ENCODE measurements around the gene KRTAP22-2. TPM values are rescaled to one million over a fixed set of nuclear protein-coding genes. Genes with fewer than 3 reads are reported as not detected.

The KRTAP22-2 gene
- not detected in 2 replicates for total RNA-seq

GRCh38 chr21:30590297-30590696 lies at the start of gene KRTAP22-2:
Gene KRTAP22-2 (minus strand): TSS chr21:30590397.

GRCh38 chr21:30634906-30635305 lies 44.7 kb upstream of the KRTAP22-2 start, which contains the start of gene KRTAP20-2:
Gene KRTAP20-2 (plus strand): TSS chr21:30635206. CDS start chr21:30635264, 58 bp downstream.

GRCh38 chr21:30620522-30620921 lies 30.3 kb upstream of the KRTAP22-2 start, which contains the start of gene KRTAP20-4:
Gene KRTAP20-4 (plus strand): TSS chr21:30620627.

GRCh38 chr21:30616125-30616524 lies 25.9 kb upstream of the KRTAP22-2 start, which contains the start of gene KRTAP20-1:
Gene KRTAP20-1 (plus strand): TSS chr21:30616425. CDS start chr21:30616455, 30 bp downstream.

DNA sequence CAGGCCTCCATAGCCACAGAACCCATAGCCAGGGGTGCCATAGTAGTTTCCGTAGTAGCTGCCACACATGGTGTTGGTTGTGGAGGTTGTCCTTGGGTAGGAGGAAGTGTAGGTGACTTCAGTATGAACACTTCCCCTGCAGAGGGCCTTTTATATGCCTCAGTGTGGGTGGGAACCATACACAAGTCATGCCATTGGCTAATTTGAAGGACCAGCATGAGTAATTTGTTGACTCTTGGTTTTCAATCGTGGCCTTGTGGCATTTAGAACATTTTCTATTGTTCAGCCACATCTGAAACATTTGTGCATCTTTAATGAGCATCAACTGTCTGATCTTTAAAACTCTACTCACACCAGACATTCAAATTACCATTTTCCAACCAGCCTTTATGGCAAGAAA lies 23.6 kb upstream of the KRTAP22-2 start, which contains the start of gene KRTAP6-1:
KRTAP6-1 (minus strand) TSS at position 95 of the 400 bp plus-strand sequence; CDS start at position 69, 26 bp downstream.

GRCh38 chr21:30600787-30601186 lies 10.6 kb upstream of the KRTAP22-2 start, which contains the start of gene KRTAP22-1:
Gene KRTAP22-1 (plus strand): TSS chr21:30601087.

GRCh38 chr21:30598802-30599201 lies 8.6 kb upstream of the KRTAP22-2 start, which contains the start of gene KRTAP6-2:
Gene KRTAP6-2 (minus strand): TSS chr21:30598902. CDS start chr21:30598874, 28 bp downstream.

DNA sequence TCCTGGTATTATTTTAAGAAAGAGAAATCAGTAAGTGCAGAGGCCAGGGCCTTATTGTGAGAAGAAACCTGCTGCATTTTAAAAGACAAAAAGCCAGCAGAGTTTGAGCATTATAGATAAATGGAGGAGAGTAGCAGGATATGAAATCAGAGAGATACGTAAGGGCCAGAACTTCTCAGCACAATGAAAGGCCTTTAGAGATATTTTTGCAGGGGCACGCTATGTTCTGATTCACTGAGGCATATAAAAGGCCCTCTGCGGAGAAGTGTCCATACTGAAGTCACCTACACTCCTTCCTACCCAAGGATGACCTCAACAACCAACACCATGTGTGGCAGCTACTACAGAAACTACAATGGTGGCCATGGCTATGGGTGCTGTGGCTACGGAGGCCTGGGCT lies 1.9 kb upstream of the KRTAP22-2 start, which contains the start of gene KRTAP6-3:
KRTAP6-3 (plus strand) TSS at position 301 of the 400 bp plus-strand sequence; CDS start at position 307, 6 bp downstream.

GRCh38 chr21:30561264-30561895 lies 28.8 kb downstream of the KRTAP22-2 start, which contains the start of gene KRTAP19-7:
Gene KRTAP19-7 (minus strand): TSS chr21:30561314. CDS start chr21:30561289, 25 bp downstream.

GRCh38 chr21:30541764-30542163 lies 48.4 kb downstream of the KRTAP22-2 start, which contains the start of gene KRTAP19-6:
Gene KRTAP19-6 (minus strand): TSS chr21:30541864. CDS start chr21:30541833, 31 bp downstream.

Small RNA genes lying within 50 kb of the gene (small RNA-seq; reads per million reads assigned to genes)
- gene KRTAP20-1 (not detected), gene KRTAP20-4 (not detected), gene KRTAP22-1 (not detected), gene KRTAP22-2 (not detected)

Other genes with a start within 250 kb of the KRTAP22-2 start
- not detected in 2 replicates for gene KRTAP23-1, start 241.8 kb downstream of the KRTAP22-2 start, total RNA-seq
- not detected in 2 replicates for gene KRTAP13-2, start 218.1 kb downstream of the KRTAP22-2 start, total RNA-seq
- gene KRTAP13-1, start 194.4 kb downstream of the KRTAP22-2 start, total RNA-seq, result not detected in 2 replicates
- not detected in 2 replicates for gene KRTAP13-3, start 164.5 kb downstream of the KRTAP22-2 start, total RNA-seq
- not detected in 2 replicates for gene KRTAP13-4, start 160.2 kb downstream of the KRTAP22-2 start, total RNA-seq
- gene KRTAP15-1, start 150.1 kb downstream of the KRTAP22-2 start, total RNA-seq, result not detected in 2 replicates
- gene KRTAP19-1, start 110.0 kb downstream of the KRTAP22-2 start, total RNA-seq, result not detected in 2 replicates
- not detected in 2 replicates for gene KRTAP19-2, start 103.0 kb downstream of the KRTAP22-2 start, total RNA-seq
- not detected in 2 replicates for gene KRTAP19-3, start 98.4 kb downstream of the KRTAP22-2 start, total RNA-seq
- gene KRTAP19-4, start 93.2 kb downstream of the KRTAP22-2 start, total RNA-seq, result not detected in 2 replicates
- gene KRTAP19-5, start 88.3 kb downstream of the KRTAP22-2 start, total RNA-seq, result not detected in 2 replicates
- gene KRTAP19-6, start 48.5 kb downstream of the KRTAP22-2 start, total RNA-seq, result not detected in 2 replicates
- gene KRTAP19-7, start 29.1 kb downstream of the KRTAP22-2 start, total RNA-seq, result not detected in 2 replicates
- gene KRTAP6-3, start 2.0 kb upstream of the KRTAP22-2 start, total RNA-seq, result not detected in 2 replicates
- gene KRTAP6-2, start 8.5 kb upstream of the KRTAP22-2 start, total RNA-seq, result not detected in 2 replicates
- gene KRTAP22-1, start 10.7 kb upstream of the KRTAP22-2 start, total RNA-seq, result not detected in 2 replicates
- gene KRTAP6-1, start 23.5 kb upstream of the KRTAP22-2 start, total RNA-seq, result not detected in 2 replicates
- gene KRTAP20-1, start 26.0 kb upstream of the KRTAP22-2 start, total RNA-seq, result not detected in 2 replicates
- not detected in 2 replicates for gene KRTAP20-4, start 30.2 kb upstream of the KRTAP22-2 start, total RNA-seq
- not detected in 2 replicates for gene KRTAP20-2, start 44.8 kb upstream of the KRTAP22-2 start, total RNA-seq
- gene KRTAP20-3, start 52.5 kb upstream of the KRTAP22-2 start, total RNA-seq, result not detected in 2 replicates
- not detected in 2 replicates for gene KRTAP21-3, start 128.4 kb upstream of the KRTAP22-2 start, total RNA-seq
- not detected in 2 replicates for gene KRTAP21-2, start 156.9 kb upstream of the KRTAP22-2 start, total RNA-seq
- not detected in 2 replicates for gene KRTAP21-1, start 165.0 kb upstream of the KRTAP22-2 start, total RNA-seq
- not detected in 2 replicates for gene KRTAP8-1, start 222.9 kb upstream of the KRTAP22-2 start, total RNA-seq
- not detected in 2 replicates for gene KRTAP7-1, start 239.4 kb upstream of the KRTAP22-2 start, total RNA-seq

All from hair follicle dermal papilla cell (primary cell).